ENCODE data around the gene BPI. TPM values are rescaled to one million over a fixed set of nuclear protein-coding genes. Genes with fewer than 3 reads are reported as not detected.

The BPI gene
- total RNA-seq, 1 donor: 1.4 TPM

- DNase-seq (ENCODE audit: low read depth): no peak
- no peak for TF ChIP-seq CTCF (IDR thresholded peaks at IDR 0.05; ENCODE audit: insufficient read depth, low read length)
- H3K4me3 ChIP-seq (ENCODE audit: low read depth, low read length): no peak overlapping the region
Measured at GRCh38 chr20:38295811-38296210, 8.1 kb upstream of the BPI start.

- TF ChIP-seq CTCF (IDR thresholded peaks at IDR 0.05; ENCODE audit: insufficient read depth, low read length): no peak
- H3K4me3 ChIP-seq (ENCODE audit: low read depth, low read length): no peak overlapping the region
- DNase-seq (ENCODE audit: low read depth): no peak
Measured at GRCh38 chr20:38296433-38296832, 7.5 kb upstream of the BPI start.

- no peak for TF ChIP-seq CTCF (IDR thresholded peaks at IDR 0.05; ENCODE audit: insufficient read depth, low read length)
- DNase-seq (ENCODE audit: low read depth): no peak
- no peak overlapping the region for H3K4me3 ChIP-seq (ENCODE audit: low read depth, low read length)
Measured at GRCh38 chr20:38297916-38298674, 5.9 kb upstream of the BPI start.

- no peak for TF ChIP-seq CTCF (IDR thresholded peaks at IDR 0.05; ENCODE audit: insufficient read depth, low read length)
- DNase-seq (ENCODE audit: low read depth): peak; percentile 91
- H3K4me3 ChIP-seq (ENCODE audit: low read depth, low read length): no peak overlapping the region
Measured at GRCh38 chr20:38298768-38299288, 5.1 kb upstream of the BPI start.

- H3K4me3 ChIP-seq (ENCODE audit: low read depth, low read length): no peak overlapping the region
- DNase-seq (ENCODE audit: low read depth): no peak
- TF ChIP-seq CTCF (IDR thresholded peaks at IDR 0.05; ENCODE audit: insufficient read depth, low read length): no peak
Measured at GRCh38 chr20:38299963-38300362, 4.0 kb upstream of the BPI start.

- H3K4me3 ChIP-seq (ENCODE audit: low read depth, low read length): no peak overlapping the region
- DNase-seq (ENCODE audit: low read depth): no peak
- TF ChIP-seq CTCF (IDR thresholded peaks at IDR 0.05; ENCODE audit: insufficient read depth, low read length): no peak
Measured at GRCh38 chr20:38300438-38300837, 3.5 kb upstream of the BPI start.

All from fibroblast of the aortic adventitia (primary cell).